ENCODE data around the gene SFSWAP.

- TF ChIP-seq POLR2A (IDR thresholded peaks at IDR 0.05): no peak
- no peak for TF ChIP-seq CTCF (IDR thresholded peaks at IDR 0.05 in 8 of 11, conservative IDR thresholded peaks at IDR 0.05 in 3 of 11)
Measured at GRCh38 chr12:131796754-131797587, 86.1 kb downstream of the SFSWAP start.

Measured in spleen (tissue), 7 donors.